ENCODE results near the gene ARID4B.

GRCh38 chr1:235367000-235367908, 39.3 kb upstream of the ARID4B start, which contains the start of gene TBCE:
- TF ChIP-seq POLR2A (IDR thresholded peaks at IDR 0.05) = peak in 1 of 2 donors; percentile 89
- TF ChIP-seq, protein P1, sequence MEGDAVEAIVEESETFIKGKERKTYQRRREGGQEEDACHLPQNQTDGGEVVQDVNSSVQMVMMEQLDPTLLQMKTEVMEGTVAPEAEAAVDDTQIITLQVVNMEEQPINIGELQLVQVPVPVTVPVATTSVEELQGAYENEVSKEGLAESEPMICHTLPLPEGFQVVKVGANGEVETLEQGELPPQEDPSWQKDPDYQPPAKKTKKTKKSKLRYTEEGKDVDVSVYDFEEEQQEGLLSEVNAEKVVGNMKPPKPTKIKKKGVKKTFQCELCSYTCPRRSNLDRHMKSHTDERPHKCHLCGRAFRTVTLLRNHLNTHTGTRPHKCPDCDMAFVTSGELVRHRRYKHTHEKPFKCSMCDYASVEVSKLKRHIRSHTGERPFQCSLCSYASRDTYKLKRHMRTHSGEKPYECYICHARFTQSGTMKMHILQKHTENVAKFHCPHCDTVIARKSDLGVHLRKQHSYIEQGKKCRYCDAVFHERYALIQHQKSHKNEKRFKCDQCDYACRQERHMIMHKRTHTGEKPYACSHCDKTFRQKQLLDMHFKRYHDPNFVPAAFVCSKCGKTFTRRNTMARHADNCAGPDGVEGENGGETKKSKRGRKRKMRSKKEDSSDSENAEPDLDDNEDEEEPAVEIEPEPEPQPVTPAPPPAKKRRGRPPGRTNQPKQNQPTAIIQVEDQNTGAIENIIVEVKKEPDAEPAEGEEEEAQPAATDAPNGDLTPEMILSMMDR (IDR thresholded peaks at IDR 0.05) = peak in 3 of 12 donors; percentile 6 to 27 (median 10)

Measured in heart left ventricle (tissue), 13 donors.